ENCODE measurements around the gene PPP2R3A.

DNA sequence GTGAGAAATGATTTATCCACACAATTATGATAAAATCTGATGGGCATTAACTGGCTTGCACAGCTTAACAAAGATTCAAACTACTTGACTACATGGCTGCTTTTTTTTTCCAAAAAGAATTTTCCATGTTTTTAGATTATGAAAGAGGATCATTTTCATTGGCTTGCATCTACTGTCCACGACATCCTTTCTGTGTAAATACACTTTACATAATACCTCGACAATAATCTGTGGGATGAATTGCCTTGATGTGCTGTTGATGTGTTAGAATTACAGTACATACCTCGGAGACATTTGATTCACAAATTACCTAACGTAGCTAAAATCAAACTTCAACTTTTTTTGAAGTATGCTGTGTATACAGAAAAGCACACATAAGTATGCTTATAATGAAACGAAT, 104.4 kb downstream of the PPP2R3A start:
- no peak for TF ChIP-seq POLR2A (IDR thresholded peaks at IDR 0.05; ENCODE audit: low read depth, low read length)
- TF ChIP-seq POLR2AphosphoS5 (IDR thresholded peaks at IDR 0.05; ENCODE audit: low read depth, low read length) = no peak

Data from GM12892 (cell line).